Stimulated activated CD8-positive, alpha-beta memory T cell treated with anti-CD3 and anti-CD28 coated beads, Interleukin-12 subunit alpha, Interleukin-12 subunit beta, amount 100 ng/mL, for 24 hours (primary cell): ENCODE results near the gene BRICD5.

Source experiments
- DNase-seq: peaks from one replicate; pipeline ENCODE4 v3.0.0-alpha.2; 2020; ENCODE audit errors: extremely low read depth

The BRICD5 gene

DNA sequence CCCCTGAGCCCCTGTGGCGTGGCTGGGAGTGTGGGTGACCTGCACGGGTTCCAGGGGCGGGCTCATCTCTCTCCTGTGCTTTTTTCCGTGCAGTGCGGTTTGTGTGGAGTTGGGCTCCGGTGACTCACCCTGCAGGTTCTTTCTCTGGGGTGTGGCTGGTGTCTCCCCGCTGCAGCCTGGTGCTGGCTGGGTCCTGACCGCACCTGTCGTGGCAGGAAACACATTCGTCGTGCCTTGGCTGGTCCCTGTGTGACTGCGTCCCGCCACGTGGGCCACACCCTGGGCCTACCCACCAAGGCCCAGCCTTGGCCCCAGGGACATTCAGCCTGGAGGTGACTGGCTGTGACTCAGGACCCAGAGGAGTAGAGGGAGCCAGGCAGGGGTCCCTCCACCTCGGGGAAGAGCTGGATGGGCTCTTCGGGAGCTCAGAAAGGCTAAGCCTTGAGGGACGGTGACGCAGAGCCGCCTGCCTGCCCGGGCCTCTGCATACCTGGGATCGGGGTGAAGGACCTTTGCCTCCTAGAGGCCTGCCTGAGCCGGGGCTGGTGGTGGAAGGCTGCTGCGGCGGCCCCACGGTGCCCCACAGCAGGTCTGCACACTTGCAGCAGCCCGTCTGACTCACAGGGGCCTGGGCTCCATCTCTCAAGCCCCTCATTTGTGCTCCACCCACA lies 47.3 kb downstream of the BRICD5 start:
- no peak for DNase-seq

- no peak for DNase-seq
Observed at GRCh38 chr16:2162676-2163118, 48.0 kb downstream of the BRICD5 start.

- DNase-seq = no peak
Observed at GRCh38 chr16:2161911-2162310, 48.8 kb downstream of the BRICD5 start.

DNA sequence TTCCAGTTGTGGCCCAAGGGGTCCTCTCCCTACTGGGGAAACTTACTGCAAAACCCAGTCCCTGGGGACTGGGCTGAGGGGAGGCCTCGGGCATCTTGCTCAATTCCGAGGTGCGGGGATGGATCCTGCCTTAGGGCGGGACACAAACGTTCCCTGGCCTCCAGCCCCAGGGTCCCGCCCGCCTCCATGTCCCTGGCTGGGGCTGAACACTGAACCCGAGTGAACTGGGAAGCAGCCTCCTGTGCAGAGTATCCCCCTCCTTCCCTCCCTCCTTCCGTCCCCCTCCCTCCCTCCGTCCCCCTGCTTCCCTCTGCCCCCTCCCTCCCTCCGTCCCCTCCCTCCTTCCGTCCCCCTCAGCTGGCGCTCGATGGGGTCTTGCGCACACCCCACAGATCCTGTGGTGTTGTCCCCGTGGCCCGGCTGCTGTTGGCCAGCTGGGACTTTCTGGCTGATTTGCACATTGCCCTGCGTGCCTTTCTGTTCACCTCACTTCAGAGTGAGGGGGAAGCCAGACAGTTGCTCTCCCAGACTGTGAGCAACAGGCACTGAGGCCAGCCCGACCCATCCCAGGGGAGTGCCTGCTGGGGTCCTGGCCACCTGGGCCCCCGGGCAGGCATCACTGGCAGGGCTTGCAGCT lies 49.6 kb downstream of the BRICD5 start:
- DNase-seq = no peak
